Mucosa of rectum (tissue), 2 donors: Measurements from ENCODE around the gene FMO5.
"Not testable (repeated sequence)": the region's sequence is repeated elsewhere in the genome, so short reads cannot be mapped to it uniquely, and the experiment has no call there.

Source experiments
- H3K27ac ChIP-seq, 2 donors: one replicate each; pipeline ENCODE4 v1.7.0; 2013; ENCODE audit warnings: inconsistent platforms in 2 of 2, low read depth in 2 of 2, low read length in 2 of 2
- H3K27me3 ChIP-seq, 2 donors: one replicate each; pipeline ENCODE4 v1.7.0; 2013; ENCODE audit warnings: low read length in 2 of 2; ENCODE audit not compliant: control insufficient read depth in 2 of 2, insufficient read depth in 2 of 2
- H3K36me3 ChIP-seq, 2 donors: one replicate each; pipeline ENCODE4 v1.7.0; 2013; ENCODE audit warnings: low read length in 2 of 2; ENCODE audit not compliant: control insufficient read depth in 2 of 2, insufficient read depth in 2 of 2
- H3K4me1 ChIP-seq, 2 donors: one replicate each; pipeline ENCODE4 v1.7.0; 2013; ENCODE audit warnings: low read length in 2 of 2, mild to moderate bottlenecking in 1 of 2; ENCODE audit not compliant: control insufficient read depth in 2 of 2, insufficient read depth in 2 of 2
- H3K4me3 ChIP-seq, 2 donors: one replicate each; pipeline ENCODE4 v1.7.0; 2013; ENCODE audit warnings: low read length in 2 of 2
- H3K9ac ChIP-seq, 2 donors: one replicate each; pipeline ENCODE4 v1.7.0; 2013; ENCODE audit warnings: low read length in 2 of 2, low read depth in 1 of 2, mild to moderate bottlenecking in 1 of 2
- H3K9me3 ChIP-seq, 2 donors: one replicate each; pipeline ENCODE4 v1.7.0; 2013; ENCODE audit warnings: low read length in 2 of 2; ENCODE audit not compliant: control insufficient read depth in 2 of 2
- donor health status: healthy.
- donor health status: Normal muscosa, but diverticular disease.

Gene FMO5

GRCh38 chr1:147240131-147240721 lies 15.1 kb upstream of the FMO5 start:
- H3K9ac ChIP-seq, H3K4me3 ChIP-seq, H3K36me3 ChIP-seq, H3K9me3 ChIP-seq, H3K27me3 ChIP-seq, H3K27ac ChIP-seq: not testable (repeated sequence)
- peaks cover 33 to 55% of the 10 kb centered on the region in 2 donors for H3K4me1 ChIP-seq

GRCh38 chr1:147238925-147239820 lies 14.0 kb upstream of the FMO5 start:
- Histone ChIP-seq H3K27me3 (no peaks in the 10 kb centered on the region), H3K4me1 (peaks cover 32 to 61% of the 10 kb centered on the region in 2 donors), H3K36me3 (no peaks in the 10 kb centered on the region), H3K9me3 (no peaks in the 10 kb centered on the region), H3K4me3 (no peak overlapping the region), H3K27ac (peak overlapping the region; percentile 57 to 88), H3K9ac (no peak overlapping the region)

GRCh38 chr1:147238053-147238902 lies 13.1 kb upstream of the FMO5 start:
- Histone ChIP-seq H3K9ac (peak overlapping the region in 1 of 2 donors; percentile 19), H3K4me1 (peaks cover 28 to 57% of the 10 kb centered on the region in 2 donors), H3K27ac (peak overlapping the region; percentile 85 to 88)

GRCh38 chr1:147236959-147237791 lies 12.0 kb upstream of the FMO5 start:
- Histone ChIP-seq H3K4me3 (peak overlapping the region in 1 of 2 donors; percentile 28), H3K27ac (peak overlapping the region; percentile 85 to 88), H3K4me1 (peaks cover 27 to 55% of the 10 kb centered on the region in 2 donors), H3K9me3 (no peaks in the 10 kb centered on the region), H3K27me3 (no peaks in the 10 kb centered on the region), H3K36me3 (no peaks in the 10 kb centered on the region), H3K9ac (peak overlapping the region; percentile 19 to 24)

More at GRCh38 chr1:147238053-147238902, 13.1 kb upstream of the FMO5 start:
- Histone ChIP-seq H3K36me3 (no peaks in the 10 kb centered on the region), H3K4me3 (peak overlapping the region; percentile 28 to 57), H3K9me3 (no peaks in the 10 kb centered on the region), H3K27me3 (no peaks in the 10 kb centered on the region)

GRCh38 chr1:147236448-147236847 lies 11.3 kb upstream of the FMO5 start:
- Histone ChIP-seq H3K9ac (peak overlapping the region in 1 of 2 donors; percentile 13), H3K4me1 (peaks cover 24 to 51% of the 10 kb centered on the region in 2 donors), H3K27ac (peak overlapping the region; percentile 85 to 88)

GRCh38 chr1:147235822-147236221 lies 10.7 kb upstream of the FMO5 start:
- Histone ChIP-seq H3K4me3 (no peak overlapping the region), H3K27ac (peak overlapping the region; percentile 85 to 88), H3K27me3 (no peaks in the 10 kb centered on the region), H3K4me1 (peaks cover 24 to 50% of the 10 kb centered on the region in 2 donors), H3K9ac (no peak overlapping the region), H3K9me3 (no peaks in the 10 kb centered on the region), H3K36me3 (no peaks in the 10 kb centered on the region)

More at GRCh38 chr1:147236448-147236847, 11.3 kb upstream of the FMO5 start:
- Histone ChIP-seq H3K36me3 (no peaks in the 10 kb centered on the region), H3K9me3 (no peaks in the 10 kb centered on the region), H3K4me3 (no peak overlapping the region), H3K27me3 (no peaks in the 10 kb centered on the region)

GRCh38 chr1:147233903-147234302 lies 8.8 kb upstream of the FMO5 start:
- H3K27ac ChIP-seq, H3K4me3 ChIP-seq, H3K27me3 ChIP-seq, H3K36me3 ChIP-seq, H3K9me3 ChIP-seq: not testable (repeated sequence)
- peak overlapping the region in 1 of 2 donors; percentile 20 for H3K9ac ChIP-seq
- H3K4me1 ChIP-seq, result peaks cover 24 to 39% of the 10 kb centered on the region in 2 donors

- H3K4me3 ChIP-seq, H3K27me3 ChIP-seq, H3K9me3 ChIP-seq, H3K9ac ChIP-seq, H3K27ac ChIP-seq, H3K36me3 ChIP-seq: not testable (repeated sequence)
- peaks cover 3 to 13% of the 10 kb centered on the region in 2 donors for H3K4me1 ChIP-seq
Measured at GRCh38 chr1:147231032-147231431, 5.9 kb upstream of the FMO5 start.
